ENCODE results near the gene C1QL1. TPM values are rescaled to one million over a fixed set of nuclear protein-coding genes. Genes with fewer than 3 reads are reported as not detected.

The C1QL1 gene
- total RNA-seq, 4 donors from 2014 or later = 3.7 to 10.1 (median 6.3) TPM

DNA sequence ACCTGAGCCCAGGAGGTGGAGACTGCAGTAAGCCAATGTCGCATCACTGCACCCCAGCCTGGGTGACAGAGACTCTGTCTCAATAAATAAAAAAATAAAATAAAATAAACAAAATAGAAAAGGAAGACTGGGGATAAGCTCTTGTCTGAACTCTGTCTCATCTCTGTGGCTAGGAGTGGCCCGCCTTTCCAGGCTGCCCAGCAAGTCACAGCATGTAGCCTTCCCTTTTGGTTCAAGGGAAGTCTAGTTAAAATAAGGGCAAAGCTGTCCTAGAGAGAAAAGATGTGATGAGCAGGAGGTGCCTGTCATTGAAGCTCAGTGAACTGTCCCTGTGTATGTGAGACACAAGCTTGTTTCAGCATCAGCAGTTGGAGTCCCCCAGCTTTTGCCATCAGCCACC, 50.1 kb downstream of the C1QL1 start:
- H3K4me1 ChIP-seq = peaks cover 25 to 36% (median 29%) of the 10 kb centered on the region in 4 donors
- H3K36me3 ChIP-seq = no peaks in the 10 kb centered on the region
- intact Hi-C loops (cut with DNase I) = no loop called here
- H3K4me3 ChIP-seq = no peak overlapping the region
- TF ChIP-seq CTCF (IDR thresholded peaks at IDR 0.05) (no peak), EP300 (IDR thresholded peaks at IDR 0.05) (no peak), POLR2A (IDR thresholded peaks at IDR 0.05; ENCODE audit: low read depth) (no peak), POLR2AphosphoS5 (IDR thresholded peaks at IDR 0.05) (no peak)
- no peak overlapping the region for H3K27ac ChIP-seq (replicated peaks in 1 of 4)
- no peak for DNase-seq (ENCODE audit: extremely low spot score)
- H3K9me3 ChIP-seq = no peaks in the 10 kb centered on the region
- H3K27me3 ChIP-seq = peaks cover 0 to 5% (median 0%) of the 10 kb centered on the region in 4 donors
- 98% methylated on average over 2 of the region's 2 CpGs for WGBS

DNA sequence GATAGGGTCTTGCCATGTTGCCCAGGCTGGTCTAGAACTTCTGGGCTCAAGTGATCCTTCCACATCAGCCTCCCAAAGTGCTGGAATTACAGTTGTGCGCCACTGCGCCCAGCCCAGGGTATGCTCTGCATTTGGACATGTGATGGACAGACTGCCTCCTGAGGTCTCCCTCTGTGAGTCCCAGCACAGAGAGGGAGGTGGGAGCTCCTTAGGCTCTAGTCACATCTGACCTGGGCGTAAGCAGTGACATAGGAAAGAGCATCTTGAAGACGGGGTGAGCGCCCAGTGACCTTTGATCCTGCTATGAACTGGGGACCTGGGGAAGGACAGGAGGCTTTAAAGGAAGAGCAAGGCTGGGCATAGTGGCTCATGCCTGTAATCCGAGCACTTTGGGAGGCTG, 50.6 kb downstream of the C1QL1 start:
- intact Hi-C loops (cut with DNase I) = no loop called here
- Histone ChIP-seq H3K36me3 (no peaks in the 10 kb centered on the region), H3K9me3 (no peaks in the 10 kb centered on the region), H3K27ac (replicated peaks in 1 of 4) (peak overlapping the region in 1 of 4 donors; percentile 70), H3K27me3 (peaks cover 0 to 7% (median 0%) of the 10 kb centered on the region in 4 donors), H3K4me1 (peaks cover 25 to 36% (median 29%) of the 10 kb centered on the region in 4 donors), H3K4me3 (no peak overlapping the region)
- WGBS = 85% methylated on average over 6 of the region's 6 CpGs
- no peak for DNase-seq (ENCODE audit: extremely low spot score)
- TF ChIP-seq POLR2AphosphoS5 (IDR thresholded peaks at IDR 0.05) = no peak

GRCh38 chr17:44916781-44917241, 51.3 kb downstream of the C1QL1 start:
- Histone ChIP-seq H3K36me3 (no peaks in the 10 kb centered on the region), H3K27ac (replicated peaks in 1 of 4) (peak overlapping the region; percentile 42 to 70 (median 59)), H3K4me3 (no peak overlapping the region), H3K9me3 (no peaks in the 10 kb centered on the region), H3K27me3 (peaks cover 0 to 11% (median 0%) of the 10 kb centered on the region in 4 donors), H3K4me1 (peaks cover 25 to 36% (median 29%) of the 10 kb centered on the region in 4 donors)
- 41% methylated on average over 7 of the region's 10 CpGs for WGBS
- DNase-seq (ENCODE audit: extremely low spot score) = no peak
- TF ChIP-seq POLR2AphosphoS5 (IDR thresholded peaks at IDR 0.05) = peak in 1 of 2 donors; percentile 43
- no peak for TF ChIP-seq POLR2A (IDR thresholded peaks at IDR 0.05; ENCODE audit: low read depth)
- intact Hi-C loops (cut with DNase I) = no loop called here

- 81% methylated on average over 11 of the region's 11 CpGs for WGBS
- H3K4me1 ChIP-seq = peaks cover 25 to 43% (median 36%) of the 10 kb centered on the region in 4 donors
Observed at GRCh38 chr17:44915862-44916780, 52.0 kb downstream of the C1QL1 start.

DNA sequence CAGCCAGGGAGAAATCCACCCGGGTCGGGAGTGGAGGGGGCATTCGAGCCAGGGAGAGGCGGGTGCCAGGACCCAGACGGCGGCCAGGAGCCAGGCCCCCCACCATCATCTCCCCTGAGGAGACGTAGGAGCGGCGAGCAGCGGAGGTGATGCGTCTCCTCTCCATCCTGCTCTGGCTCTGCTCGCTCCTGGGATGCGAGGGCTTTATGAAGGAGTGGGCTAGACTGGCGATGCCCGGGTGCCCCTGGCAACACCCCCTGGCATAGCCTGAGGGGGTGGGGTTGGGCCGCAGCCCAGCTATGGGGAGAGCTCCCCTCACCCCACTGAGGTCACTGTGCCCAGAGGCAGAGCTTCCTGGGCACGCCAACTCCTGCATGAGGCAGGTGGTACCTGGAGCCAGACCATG, 52.8 kb downstream of the C1QL1 start, which contains the start of gene GFAP:
Gene GFAP (minus strand): TSS at position 180 of the 406 bp plus-strand sequence. CDS start 14 bp downstream, at position 166.
- no peaks in the 10 kb centered on the region for H3K36me3 ChIP-seq
- no peak for DNase-seq (ENCODE audit: extremely low spot score)
- WGBS = 88% methylated on average over 4 of the region's 17 CpGs
- no peak within 1 kb of the TSS for H3K4me3 ChIP-seq
- H3K9me3 ChIP-seq = no peaks in the 10 kb centered on the region
- peaks cover 25 to 41% (median 34%) of the 10 kb centered on the region in 4 donors for H3K4me1 ChIP-seq
- intact Hi-C loops (cut with DNase I) = no loop called here
- peak within 1 kb of the TSS; percentile 42 to 70 (median 59) for H3K27ac ChIP-seq (replicated peaks in 1 of 4)
- TF ChIP-seq POLR2AphosphoS5 (IDR thresholded peaks at IDR 0.05) (no peak), CTCF (IDR thresholded peaks at IDR 0.05) (no peak), EP300 (IDR thresholded peaks at IDR 0.05) (no peak), POLR2A (IDR thresholded peaks at IDR 0.05; ENCODE audit: low read depth) (no peak)
- peaks cover 0 to 19% (median 3%) of the 10 kb centered on the region in 4 donors for H3K27me3 ChIP-seq

More at GRCh38 chr17:44915862-44916780, 52.0 kb downstream of the C1QL1 start:
- H3K9me3 ChIP-seq = no peaks in the 10 kb centered on the region
- H3K27me3 ChIP-seq = peaks cover 0 to 18% (median 3%) of the 10 kb centered on the region in 4 donors
- TF ChIP-seq CTCF (IDR thresholded peaks at IDR 0.05) (no peak), POLR2AphosphoS5 (IDR thresholded peaks at IDR 0.05) (no peak), POLR2A (IDR thresholded peaks at IDR 0.05; ENCODE audit: low read depth) (no peak), EP300 (IDR thresholded peaks at IDR 0.05) (no peak)
- no peak for DNase-seq (ENCODE audit: extremely low spot score)
- H3K36me3 ChIP-seq = no peaks in the 10 kb centered on the region
- no peak overlapping the region for H3K4me3 ChIP-seq
- intact Hi-C loops (cut with DNase I) = no loop called here
- peak overlapping the region; percentile 42 to 70 (median 59) for H3K27ac ChIP-seq (replicated peaks in 1 of 4)
